ENCODE measurements around the gene CACNA1H.

DNA sequence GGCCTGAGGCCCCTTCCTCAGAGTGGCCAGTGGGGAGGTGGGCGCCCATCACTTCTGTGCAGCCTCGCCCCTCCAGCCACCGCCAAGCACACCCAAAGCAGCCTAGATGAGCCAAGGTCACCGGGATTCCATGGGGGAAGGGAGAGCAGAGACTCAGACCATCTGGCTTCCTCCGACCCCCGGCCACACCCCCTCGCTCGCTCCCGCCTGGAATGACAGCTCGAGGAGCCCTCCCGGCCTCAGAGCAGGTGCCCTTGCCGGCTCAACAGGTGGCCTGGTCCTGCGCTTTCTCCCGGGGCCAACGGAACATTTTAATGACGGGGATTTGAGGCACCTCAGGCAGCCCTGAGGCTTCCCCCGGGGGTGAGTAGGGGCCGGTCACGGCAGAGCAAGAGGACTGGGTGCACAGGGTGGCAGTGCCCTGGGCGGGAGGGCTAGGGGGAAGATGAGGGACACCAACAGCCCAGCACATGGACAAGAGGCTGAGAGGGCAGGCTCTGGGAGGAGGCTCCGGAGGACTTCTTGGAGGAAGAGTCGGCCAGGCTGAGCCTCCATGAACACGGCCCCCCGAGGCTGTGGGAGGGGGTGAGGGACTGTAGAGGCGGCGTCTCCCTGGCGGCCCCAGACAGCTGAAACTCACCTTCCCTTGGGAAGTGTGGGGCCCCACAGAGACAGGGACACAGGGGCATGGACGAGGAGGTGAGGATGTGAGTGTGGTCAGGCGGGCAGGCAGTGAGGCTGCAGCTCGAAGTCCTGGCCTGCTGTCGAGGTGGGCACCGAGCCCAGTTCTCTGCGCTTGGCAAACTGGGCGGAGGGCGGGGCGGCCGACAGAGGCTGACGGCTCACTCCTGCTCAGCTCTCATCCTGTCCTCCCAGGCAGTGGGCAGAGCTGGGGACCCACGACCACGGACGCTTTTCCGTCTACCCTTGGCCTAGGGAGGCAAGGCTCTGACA is 44.3 kb upstream of the CACNA1H start:
- TF ChIP-seq, protein P1, sequence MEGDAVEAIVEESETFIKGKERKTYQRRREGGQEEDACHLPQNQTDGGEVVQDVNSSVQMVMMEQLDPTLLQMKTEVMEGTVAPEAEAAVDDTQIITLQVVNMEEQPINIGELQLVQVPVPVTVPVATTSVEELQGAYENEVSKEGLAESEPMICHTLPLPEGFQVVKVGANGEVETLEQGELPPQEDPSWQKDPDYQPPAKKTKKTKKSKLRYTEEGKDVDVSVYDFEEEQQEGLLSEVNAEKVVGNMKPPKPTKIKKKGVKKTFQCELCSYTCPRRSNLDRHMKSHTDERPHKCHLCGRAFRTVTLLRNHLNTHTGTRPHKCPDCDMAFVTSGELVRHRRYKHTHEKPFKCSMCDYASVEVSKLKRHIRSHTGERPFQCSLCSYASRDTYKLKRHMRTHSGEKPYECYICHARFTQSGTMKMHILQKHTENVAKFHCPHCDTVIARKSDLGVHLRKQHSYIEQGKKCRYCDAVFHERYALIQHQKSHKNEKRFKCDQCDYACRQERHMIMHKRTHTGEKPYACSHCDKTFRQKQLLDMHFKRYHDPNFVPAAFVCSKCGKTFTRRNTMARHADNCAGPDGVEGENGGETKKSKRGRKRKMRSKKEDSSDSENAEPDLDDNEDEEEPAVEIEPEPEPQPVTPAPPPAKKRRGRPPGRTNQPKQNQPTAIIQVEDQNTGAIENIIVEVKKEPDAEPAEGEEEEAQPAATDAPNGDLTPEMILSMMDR (IDR thresholded peaks at IDR 0.05) = no peak
- no peak for TF ChIP-seq ZFX (IDR thresholded peaks at IDR 0.05; ENCODE audit: borderline replicate concordance)
